NCI-H524 (cell line): Measurements from ENCODE around the gene P2RX3.
"Not testable (repeated sequence)": the region's sequence is repeated elsewhere in the genome, so short reads cannot be mapped to it uniquely, and the experiment has no call there.

Experiments
- DNase-seq, 2 experiments: peaks; one replicate each; lab custom pipeline; 2025; lab: John Stamatoyannopoulos, UW

P2RX3 gene

GRCh38 chr11:57348636-57349313, 10.6 kb downstream of the P2RX3 start:
- no peak for DNase-seq

GRCh38 chr11:57349491-57350274, 11.5 kb downstream of the P2RX3 start:
- peak; percentile 3 to 19 for DNase-seq

GRCh38 chr11:57353036-57353435, 14.9 kb downstream of the P2RX3 start:
- no peak for DNase-seq

- no peak for DNase-seq
Observed at GRCh38 chr11:57353446-57353845, 15.3 kb downstream of the P2RX3 start.

- no peak for DNase-seq
Observed at GRCh38 chr11:57353852-57354251, 15.7 kb downstream of the P2RX3 start.

- peak; percentile 47 to 83 for DNase-seq
Observed at GRCh38 chr11:57354699-57355098, 16.5 kb downstream of the P2RX3 start.

GRCh38 chr11:57356268-57356667, 18.1 kb downstream of the P2RX3 start:
- no peak for DNase-seq

- no peak for DNase-seq
Observed at GRCh38 chr11:57357310-57357709, 19.2 kb downstream of the P2RX3 start.

GRCh38 chr11:57357856-57358255, 19.7 kb downstream of the P2RX3 start:
- peak; percentile 36 to 79 for DNase-seq

- DNase-seq: no peak
Observed at GRCh38 chr11:57358543-57358961, 20.4 kb downstream of the P2RX3 start.

GRCh38 chr11:57358991-57359390, 20.8 kb downstream of the P2RX3 start:
- DNase-seq: no peak

- DNase-seq: no peak
Observed at GRCh38 chr11:57359396-57359795, 21.2 kb downstream of the P2RX3 start.

GRCh38 chr11:57359896-57360690, 21.9 kb downstream of the P2RX3 start:
- DNase-seq: peak in 1 of 2 experiments; percentile 57

- peak in 1 of 2 experiments; percentile 79 for DNase-seq
Observed at GRCh38 chr11:57360991-57361390, 22.8 kb downstream of the P2RX3 start.

- DNase-seq: not testable (repeated sequence)
Observed at GRCh38 chr11:57361420-57361819, 23.3 kb downstream of the P2RX3 start.

GRCh38 chr11:57361926-57362325, 23.8 kb downstream of the P2RX3 start:
- no peak for DNase-seq

- no peak for DNase-seq
Observed at GRCh38 chr11:57363131-57364080, 25.3 kb downstream of the P2RX3 start.

GRCh38 chr11:57364851-57365660, 26.9 kb downstream of the P2RX3 start:
- DNase-seq: peak in 1 of 2 experiments; percentile 25

- DNase-seq: peak; percentile 83 to 88
Observed at GRCh38 chr11:57368106-57368844, 30.1 kb downstream of the P2RX3 start.

- peak; percentile 96 to 97 for DNase-seq
Observed at GRCh38 chr11:57368845-57369232, 30.7 kb downstream of the P2RX3 start.
